IPS-15b (cell line): ENCODE measurements around the gene SCN1B.
"Not testable (repeated sequence)": the region's sequence is repeated elsewhere in the genome, so short reads cannot be mapped to it uniquely, and the experiment has no call there.

Source experiments
- H3K27me3 ChIP-seq: one replicate; pipeline ENCODE4 v1.6.1; 2013; ENCODE audit warnings: low read length; ENCODE audit not compliant: control insufficient read depth, insufficient read depth
- H3K36me3 ChIP-seq: one replicate; pipeline ENCODE4 v1.6.1; 2013; ENCODE audit warnings: low read length; ENCODE audit not compliant: control insufficient read depth, insufficient read depth
- H3K4me1 ChIP-seq: one replicate; pipeline ENCODE4 v1.6.1; 2013; ENCODE audit warnings: mild to moderate bottlenecking, low read length; ENCODE audit not compliant: control insufficient read depth, insufficient read depth
- H3K4me3 ChIP-seq: one replicate; pipeline ENCODE4 v1.5.1; 2013; ENCODE audit warnings: low read depth, low read length
- H3K9ac ChIP-seq: one replicate; pipeline ENCODE4 v1.6.1; 2013; ENCODE audit warnings: low read depth, mild to moderate bottlenecking, low read length
- H3K9me3 ChIP-seq: one replicate; pipeline ENCODE4 v1.6.1; 2013; ENCODE audit warnings: mild to moderate bottlenecking, low read length; ENCODE audit not compliant: control insufficient read depth, insufficient read depth

SCN1B gene

DNA sequence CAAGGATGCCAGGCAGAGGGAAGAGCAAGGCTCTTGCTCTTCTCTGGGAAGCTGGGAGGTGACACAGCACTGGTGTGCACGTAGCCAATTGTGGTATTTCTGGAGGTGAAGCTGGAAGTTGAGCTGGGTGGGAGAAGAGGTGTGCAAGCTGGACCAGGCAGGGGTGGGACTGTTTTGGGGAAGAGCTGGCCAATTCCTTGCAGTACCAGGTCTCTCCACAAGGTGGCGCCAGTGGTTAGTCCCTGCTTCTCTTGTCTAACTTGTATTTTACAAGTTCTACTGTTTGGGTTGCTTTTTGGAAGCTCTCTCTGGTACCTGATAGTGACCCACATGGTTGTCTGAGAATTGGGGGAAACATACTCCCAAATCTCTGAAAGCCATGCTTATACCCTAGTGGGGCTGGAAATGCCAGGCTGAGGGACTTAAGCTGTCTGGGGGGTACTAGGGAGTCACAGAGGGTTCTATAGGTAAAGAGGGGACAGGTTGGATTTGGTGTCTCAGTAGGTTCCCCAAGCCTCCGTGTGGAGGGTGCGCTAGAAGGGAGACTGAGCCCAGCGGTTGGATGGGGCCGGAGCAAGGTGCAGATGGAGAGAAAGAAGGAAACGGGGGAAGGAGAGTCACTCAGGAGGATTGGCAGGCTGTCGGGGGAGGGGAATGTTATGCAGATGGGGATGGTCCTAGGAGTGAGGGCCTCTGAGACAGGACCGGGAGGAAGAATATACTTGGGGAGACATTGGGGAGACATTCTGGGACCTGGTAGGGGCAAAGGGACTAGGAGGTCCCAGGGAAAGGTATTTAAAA lies 14.2 kb downstream of the SCN1B start:
- Histone ChIP-seq H3K9ac (no peak overlapping the region), H3K9me3 (no peaks in the 10 kb centered on the region), H3K4me3 (no peak overlapping the region), H3K36me3 (no peaks in the 10 kb centered on the region), H3K27me3 (no peaks in the 10 kb centered on the region), H3K4me1 (peaks cover 11% of the 10 kb centered on the region)

DNA sequence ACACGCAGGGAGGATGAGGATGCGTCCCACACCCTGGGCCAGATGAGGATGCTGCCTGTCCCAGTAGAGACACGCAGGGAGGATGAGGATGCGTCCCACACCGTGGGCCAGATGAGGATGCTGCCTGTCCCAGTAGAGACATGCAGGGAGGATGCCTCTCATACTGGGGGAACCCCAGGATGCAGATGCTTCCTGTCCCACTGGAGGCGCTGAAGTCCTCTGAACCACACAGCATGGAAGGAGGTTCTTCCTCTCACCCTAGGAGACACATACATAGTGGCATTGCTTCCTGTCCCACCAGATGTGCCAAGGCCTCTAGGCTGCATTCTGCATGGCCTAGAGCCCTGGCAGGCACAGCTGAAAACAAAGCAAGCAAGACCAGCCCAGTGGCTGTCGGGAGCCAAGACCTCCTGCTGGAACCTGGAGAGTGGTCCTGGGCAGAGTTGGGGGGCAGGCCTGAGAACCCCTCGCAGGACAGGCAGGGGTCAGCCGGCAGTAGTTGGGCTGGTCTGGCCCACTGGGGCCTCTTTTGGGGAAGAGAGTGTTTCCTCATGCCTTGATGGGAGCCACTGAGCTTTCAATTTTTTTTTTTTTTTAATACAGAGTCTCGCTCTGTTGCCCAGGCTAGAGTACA lies 15.5 kb downstream of the SCN1B start:
- peaks cover 11% of the 10 kb centered on the region for H3K4me1 ChIP-seq
- H3K36me3 ChIP-seq = no peaks in the 10 kb centered on the region
- H3K27me3 ChIP-seq = no peaks in the 10 kb centered on the region
- H3K9ac ChIP-seq = no peak overlapping the region
- no peaks in the 10 kb centered on the region for H3K9me3 ChIP-seq
- no peak overlapping the region for H3K4me3 ChIP-seq

DNA sequence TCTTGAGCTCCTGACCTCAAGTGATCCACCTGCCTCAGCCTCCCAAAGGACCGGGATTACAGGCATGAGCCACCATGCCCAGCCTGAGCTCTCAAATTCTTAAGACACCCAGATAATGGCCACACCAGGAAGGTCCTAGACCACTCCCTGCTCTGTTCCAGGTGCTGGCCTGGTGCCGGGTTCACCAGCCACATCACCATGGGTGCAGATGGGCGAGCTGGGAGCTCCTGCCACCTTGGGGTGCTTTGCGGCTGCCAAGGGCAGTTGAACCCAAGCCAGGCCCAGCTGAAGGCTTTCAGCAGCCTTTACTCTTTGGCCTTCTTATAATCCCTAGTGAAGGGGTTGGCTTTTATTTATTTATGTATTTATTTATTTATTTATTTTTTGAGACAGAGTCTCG lies 16.2 kb downstream of the SCN1B start:
- Histone ChIP-seq H3K27me3 (no peaks in the 10 kb centered on the region), H3K9ac (no peak overlapping the region), H3K9me3 (no peaks in the 10 kb centered on the region), H3K4me1 (peaks cover 11% of the 10 kb centered on the region), H3K4me3 (no peak overlapping the region), H3K36me3 (peaks cover 2% of the 10 kb centered on the region)

DNA sequence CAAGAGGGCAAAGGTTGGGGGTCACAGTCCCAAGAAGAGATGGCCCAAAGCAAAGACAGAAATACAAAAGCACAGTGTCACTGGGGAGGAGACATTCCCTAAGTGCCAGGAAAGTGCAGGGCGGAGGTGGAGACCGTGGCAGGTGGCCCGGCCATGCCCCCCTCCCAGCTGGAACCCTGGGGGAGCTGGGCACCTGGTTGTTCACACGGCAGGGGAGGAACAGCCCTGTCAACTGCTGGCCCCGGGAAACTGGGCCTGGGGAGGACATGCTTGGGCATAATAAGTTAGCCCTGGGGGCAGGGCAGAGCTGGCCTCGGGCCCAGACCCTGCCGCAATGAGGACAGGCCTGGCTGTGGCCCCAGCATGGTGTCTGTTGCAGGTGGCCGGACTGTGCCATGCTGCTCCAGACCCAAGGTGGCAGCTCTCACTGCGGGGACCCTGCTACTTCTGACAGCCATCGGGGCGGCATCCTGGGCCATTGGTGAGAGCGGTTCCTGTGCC lies 18.7 kb downstream of the SCN1B start:
- no peaks in the 10 kb centered on the region for H3K9me3 ChIP-seq
- no peak overlapping the region for H3K9ac ChIP-seq
- H3K4me3 ChIP-seq = no peak overlapping the region
- peaks cover 3% of the 10 kb centered on the region for H3K36me3 ChIP-seq
- H3K27me3 ChIP-seq = no peaks in the 10 kb centered on the region
- peaks cover 11% of the 10 kb centered on the region for H3K4me1 ChIP-seq

DNA sequence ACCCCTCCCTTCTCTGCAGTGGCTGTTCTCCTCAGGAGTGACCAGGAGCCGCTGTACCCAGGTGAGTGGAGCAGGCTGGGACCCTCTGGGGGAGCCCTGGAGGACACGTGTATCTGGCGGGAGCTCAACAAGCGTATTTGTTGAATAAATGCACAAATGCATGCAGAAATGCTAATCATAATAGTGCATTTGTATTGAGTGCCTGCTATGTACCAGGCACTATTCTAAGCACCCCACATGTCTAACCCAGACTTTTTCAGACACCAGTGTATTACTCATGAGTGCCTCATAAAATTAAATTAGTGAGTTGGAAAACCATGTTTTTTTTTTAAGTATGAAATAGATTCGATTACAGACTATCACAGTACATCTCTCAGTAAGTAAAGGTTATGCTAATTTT lies 19.2 kb downstream of the SCN1B start:
- Histone ChIP-seq H3K36me3 (peaks cover 3% of the 10 kb centered on the region), H3K4me3 (no peak overlapping the region), H3K9ac (no peak overlapping the region), H3K9me3 (no peaks in the 10 kb centered on the region), H3K27me3 (no peaks in the 10 kb centered on the region), H3K4me1 (peaks cover 8% of the 10 kb centered on the region)

DNA sequence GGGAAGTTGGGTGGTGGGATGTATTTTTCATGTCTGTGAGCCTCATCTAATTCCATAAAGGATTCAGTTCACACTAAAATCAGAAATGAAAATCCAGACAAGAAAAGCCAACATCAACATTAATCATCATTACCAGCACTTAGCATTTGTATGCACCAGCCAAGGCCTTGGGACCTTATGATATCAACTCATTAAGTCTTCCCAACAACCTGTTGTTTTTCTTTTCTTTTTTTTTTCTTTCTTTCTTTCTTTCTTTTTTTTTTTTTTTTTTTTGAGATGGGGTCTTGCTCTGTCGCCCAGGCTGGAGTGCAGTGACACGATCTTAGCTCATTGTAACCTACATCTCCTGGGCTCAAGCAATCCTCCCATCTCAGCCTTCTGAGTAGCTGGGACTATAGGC lies 20.4 kb downstream of the SCN1B start:
- H3K9me3 ChIP-seq, H3K9ac ChIP-seq, H3K4me1 ChIP-seq, H3K36me3 ChIP-seq, H3K27me3 ChIP-seq, H3K4me3 ChIP-seq: not testable (repeated sequence)

DNA sequence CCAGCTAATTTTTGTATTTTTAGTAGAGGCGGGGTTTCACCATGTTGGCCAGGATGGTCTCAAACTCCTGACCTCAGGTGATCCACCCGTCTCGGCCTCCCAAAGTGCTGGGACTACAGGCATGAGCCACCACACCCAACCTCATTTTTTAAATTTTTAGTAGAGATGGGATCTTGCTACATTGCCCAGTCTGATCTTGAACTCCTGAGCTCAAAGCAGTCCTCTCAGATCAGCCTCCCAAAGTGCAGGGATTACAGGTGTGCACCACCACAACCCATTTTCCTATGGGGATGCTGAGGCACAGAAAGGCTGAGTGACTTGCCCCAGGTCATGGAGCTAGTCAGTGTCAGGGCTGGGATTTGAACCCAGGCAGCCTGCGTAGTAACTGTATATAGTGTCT lies 21.0 kb downstream of the SCN1B start:
- H3K27me3 ChIP-seq, H3K4me1 ChIP-seq, H3K9me3 ChIP-seq, H3K36me3 ChIP-seq, H3K9ac ChIP-seq, H3K4me3 ChIP-seq: not testable (repeated sequence)

DNA sequence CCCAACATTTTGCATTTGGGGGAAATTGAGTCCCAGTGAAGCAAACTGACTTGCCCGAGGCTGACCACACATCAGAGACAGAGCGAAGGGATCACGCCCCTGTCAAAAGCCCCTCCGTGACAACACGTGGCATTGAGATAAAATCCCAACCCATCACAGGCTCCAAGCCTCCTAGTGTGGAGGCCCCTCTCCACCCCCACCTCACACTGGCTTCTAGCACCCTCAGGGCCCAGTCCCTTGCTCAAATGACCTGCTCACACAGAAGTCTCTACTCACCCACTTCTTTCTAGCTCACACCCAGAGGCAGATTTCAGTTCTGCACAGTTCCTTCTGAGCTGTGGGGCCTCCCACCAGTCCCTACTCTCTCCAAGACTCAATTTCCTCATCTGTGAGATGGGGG lies 21.5 kb downstream of the SCN1B start:
- peaks cover 9% of the 10 kb centered on the region for H3K4me1 ChIP-seq
- H3K9me3 ChIP-seq = no peaks in the 10 kb centered on the region
- peaks cover 5% of the 10 kb centered on the region for H3K36me3 ChIP-seq
- H3K9ac ChIP-seq = no peak overlapping the region
- H3K4me3 ChIP-seq = no peak overlapping the region
- H3K27me3 ChIP-seq = no peaks in the 10 kb centered on the region

DNA sequence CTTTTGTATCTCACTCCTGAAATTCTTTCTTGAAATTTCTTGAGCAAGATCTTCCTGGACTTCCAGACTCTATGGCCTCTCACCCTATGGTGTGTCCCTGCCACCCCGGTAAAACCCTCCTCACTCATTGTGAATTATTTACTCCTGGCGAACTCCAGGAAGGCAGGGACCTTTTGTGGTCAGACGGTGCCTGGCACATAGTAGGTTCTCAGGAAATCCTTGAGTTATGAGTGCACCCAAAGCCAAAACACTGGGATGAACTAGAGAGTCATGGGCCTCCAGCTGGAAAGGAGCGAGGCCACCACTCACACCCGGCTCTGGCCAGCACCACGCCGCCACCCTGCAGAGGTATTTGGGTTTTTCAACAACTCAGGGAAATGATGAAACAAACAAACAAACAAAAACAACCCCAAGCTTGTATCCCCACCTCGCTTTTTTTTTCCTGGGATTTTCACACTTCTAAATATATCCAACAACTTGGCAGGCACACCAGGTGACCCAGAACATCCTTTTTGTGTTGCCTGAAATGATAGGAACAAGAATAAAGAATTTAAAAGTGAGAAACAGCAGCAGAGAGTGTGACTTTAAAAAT lies 22.4 kb downstream of the SCN1B start:
- Histone ChIP-seq H3K27me3 (no peaks in the 10 kb centered on the region), H3K9me3 (no peaks in the 10 kb centered on the region), H3K4me1 (peaks cover 9% of the 10 kb centered on the region), H3K9ac (no peak overlapping the region), H3K4me3 (no peak overlapping the region), H3K36me3 (peaks cover 5% of the 10 kb centered on the region)

DNA sequence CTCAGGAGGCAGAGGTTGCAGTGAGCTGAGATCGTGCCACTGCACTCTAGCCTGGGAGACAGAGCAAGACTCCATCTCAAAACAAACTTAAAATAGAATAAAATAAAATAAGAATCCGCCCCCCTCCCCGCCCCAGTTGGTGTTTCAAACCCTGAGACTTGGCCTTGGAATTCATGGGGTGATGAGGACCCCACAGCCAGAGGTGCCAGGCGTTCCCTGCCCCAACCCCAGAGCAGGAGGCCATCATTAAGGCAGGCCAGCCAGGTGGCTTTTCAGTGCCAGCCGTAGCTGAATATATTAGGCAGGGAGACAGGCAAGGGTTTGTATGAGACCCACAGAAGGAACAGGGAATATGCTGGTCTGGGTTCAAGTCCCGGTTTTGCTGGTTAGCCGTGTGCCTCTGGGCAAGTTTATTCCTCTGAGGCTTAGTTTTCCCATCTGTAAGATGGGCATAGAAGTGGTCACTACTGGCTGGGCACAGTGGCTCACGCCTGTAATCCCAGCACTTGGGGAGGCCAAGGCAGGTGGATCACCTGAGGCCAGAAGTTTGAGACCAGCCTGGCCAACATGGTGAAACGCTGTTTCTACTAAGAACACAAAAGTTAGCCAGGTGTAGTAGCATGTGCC lies 23.5 kb downstream of the SCN1B start:
- H3K27me3 ChIP-seq = no peaks in the 10 kb centered on the region
- H3K36me3 ChIP-seq = peaks cover 5% of the 10 kb centered on the region
- H3K4me3 ChIP-seq = no peak overlapping the region
- H3K9ac ChIP-seq = no peak overlapping the region
- peaks cover 9% of the 10 kb centered on the region for H3K4me1 ChIP-seq
- no peaks in the 10 kb centered on the region for H3K9me3 ChIP-seq

DNA sequence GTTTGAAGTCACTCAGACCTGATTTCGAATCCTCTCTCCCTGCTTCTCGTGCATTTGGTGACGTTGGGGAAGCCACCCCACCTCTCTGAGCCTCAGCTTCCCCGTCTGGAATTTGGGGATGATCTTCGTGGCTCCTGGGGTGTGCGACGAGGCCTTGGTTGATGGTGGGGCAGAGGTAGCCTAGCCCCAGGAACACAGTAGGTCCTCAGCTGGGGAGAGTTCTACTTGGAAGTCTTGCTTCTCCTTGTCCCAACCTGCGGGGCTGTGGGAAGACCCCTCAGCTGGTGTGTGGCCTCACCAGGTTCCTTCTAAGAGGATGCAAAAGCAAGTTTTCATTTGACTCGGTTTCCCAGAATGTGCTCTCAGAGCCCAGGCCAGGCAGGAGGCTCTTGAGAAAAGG lies 24.4 kb downstream of the SCN1B start:
- H3K9me3 ChIP-seq = no peaks in the 10 kb centered on the region
- H3K27me3 ChIP-seq = no peaks in the 10 kb centered on the region
- H3K36me3 ChIP-seq = peaks cover 5% of the 10 kb centered on the region
- no peak overlapping the region for H3K9ac ChIP-seq
- peaks cover 9% of the 10 kb centered on the region for H3K4me1 ChIP-seq
- H3K4me3 ChIP-seq = no peak overlapping the region
